A549 (cell line): Measurements from ENCODE around the gene MYO1E. TPM values are rescaled to one million over a fixed set of nuclear protein-coding genes. Genes with fewer than 3 reads are reported as not detected.
A peak's percentile ranks its signal among the peaks of the same experiment; 100 is the strongest.

Experiments used
- ATAC-seq, 2 experiments: fragments of 200-7000 bp in 1 of 2; fragments of >200 bp in 1 of 2; cut with Nextera tagmentation in 1 of 2; cut with Tn5 transposase in 1 of 2; 3 replicates each; pipeline versions ENCODE4 v1.8.0 to v1.9.1; 2018 to 2020; ENCODE audit warnings: mild to moderate bottlenecking in 1 of 2, moderate library complexity in 1 of 2
- CTCF ChIA-PET: fragments of 300-600 bp; sonication (Branson Sonifier 250); formaldehyde crosslinking; extraction: SDS; loops from one replicate; lab custom pipeline; 2021; ENCODE audit warnings: antibody characterized with exemption, inconsistent platforms; lab: Yijun Ruan, JAX
- POLR2A ChIA-PET: fragments of 350-600 bp; formaldehyde crosslinking; extraction: SDS; loops from one replicate; lab custom pipeline; 2021; ENCODE audit warnings: antibody characterized with exemption, inconsistent platforms; lab: Yijun Ruan, JAX
- DNase-seq, 2 experiments: peaks; one replicate each; pipeline versions ENCODE4 v3.0.0 to v3.0.0-alpha.2; 2011 to 2016; ENCODE audit warnings: low read depth in 1 of 2, low spot score in 1 of 2
- FAIRE-seq: peaks from 2 replicates; lab custom pipeline; 2011; peaks lifted over from hg19 to GRCh38; lab: Jason Lieb, UNC
- H3K27ac ChIP-seq, 2 experiments: fragments of >200 bp; sonication (Bioruptor Twin); formaldehyde crosslinking; 3 replicates each; pipeline ENCODE4 v1.5.1; 2016 to 2017
- H3K4me1 ChIP-seq: fragments of >200 bp; sonication (Bioruptor Twin); formaldehyde crosslinking; 3 replicates; pipeline ENCODE4 v1.6.1; 2016
- H3K4me2 ChIP-seq: fragments of >200 bp; sonication (Bioruptor Twin); formaldehyde crosslinking; 3 replicates; pipeline ENCODE4 v1.6.1; 2016
- H3K4me3 ChIP-seq: fragments of >200 bp; sonication (Bioruptor Twin); formaldehyde crosslinking; 3 replicates; pipeline ENCODE4 v1.5.1; 2016
- H3K9me3 ChIP-seq: fragments of >200 bp; sonication (Bioruptor Twin); formaldehyde crosslinking; 3 replicates; pipeline ENCODE4 v1.6.1; 2016
- CBX2 ChIP-seq: fragments of 200-600 bp; sonication (generic); IDR thresholded peaks from 2 replicates; pipeline ENCODE4 v1.6.1; 2016; ENCODE audit warnings: low read depth, mild to moderate bottlenecking, borderline replicate concordance
- CEBPB ChIP-seq, 2 experiments: fragments of >200 bp in 1 of 2; sonication (Bioruptor Twin) in 1 of 2; formaldehyde crosslinking in 1 of 2; IDR thresholded peaks; 2 replicates each; pipeline ENCODE4 v1.6.1; 2012 to 2016
- CTCF ChIP-seq: fragments of >200 bp; sonication (Bioruptor Twin); formaldehyde crosslinking; IDR thresholded peaks from 3 replicates; pipeline ENCODE4 v1.5.1; 2016
- ESRRA ChIP-seq: fragments of 150-350 bp; IDR thresholded peaks from 2 replicates; pipeline ENCODE4 v1.6.1; 2014; ENCODE audit warnings: mild to moderate bottlenecking, low read length, borderline replicate concordance
- FOSB ChIP-seq: fragments of 250-450 bp; sonication (Bioruptor Pico); IDR thresholded peaks from 2 replicates; pipeline ENCODE4 v1.5.0; 2020; ENCODE audit warnings: mild to moderate bottlenecking, moderate library complexity
- FOSL2 ChIP-seq, 2 experiments: fragments of 450-650 bp in 1 of 2; fragments of >200 bp in 1 of 2; sonication (Bioruptor Twin) in 1 of 2; formaldehyde crosslinking; IDR thresholded peaks; 2 replicates each; pipeline versions ENCODE4 v1.5.0 to v1.6.1; 2016 to 2020; ENCODE audit warnings: mild to moderate bottlenecking in 1 of 2, moderate library complexity in 1 of 2
- FOXS1 ChIP-seq: fragments of 250-450 bp; sonication (Bioruptor Pico); IDR thresholded peaks from 2 replicates; pipeline ENCODE4 v1.5.0; 2020; ENCODE audit warnings: mild to moderate bottlenecking, moderate library complexity
- HOXA7 ChIP-seq: fragments of 250-450 bp; sonication (Bioruptor Pico); IDR thresholded peaks from 2 replicates; pipeline ENCODE4 v1.5.0; 2020; ENCODE audit warnings: mild to moderate bottlenecking, moderate library complexity
- HOXB13 ChIP-seq: fragments of 250-450 bp; sonication (Bioruptor Pico); IDR thresholded peaks from 2 replicates; pipeline ENCODE4 v1.5.0; 2020; ENCODE audit warnings: low read depth, mild to moderate bottlenecking, moderate library complexity
- JUN ChIP-seq, 2 experiments: fragments of >200 bp; sonication (Bioruptor Twin); formaldehyde crosslinking; IDR thresholded peaks; 2 replicates in 1 of 2; 3 replicates in 1 of 2; pipeline ENCODE4 v1.6.1; 2016 to 2017
- KDM5A ChIP-seq: fragments of 200-600 bp; sonication (generic); IDR thresholded peaks from 2 replicates; pipeline ENCODE4 v1.6.1; 2016; ENCODE audit warnings: antibody characterized with exemption, mild to moderate bottlenecking
- MAZ ChIP-seq: fragments of 150-350 bp; IDR thresholded peaks from 2 replicates; pipeline ENCODE4 v1.6.1; 2014; ENCODE audit warnings: antibody characterized with exemption, low read depth, low read length, borderline replicate concordance
- NR3C1 ChIP-seq: fragments of >200 bp; sonication (Bioruptor Twin); formaldehyde crosslinking; IDR thresholded peaks from 3 replicates; pipeline ENCODE4 v1.6.1; 2017
- PHF8 ChIP-seq: fragments of 200-600 bp; sonication (generic); IDR thresholded peaks from 2 replicates; pipeline ENCODE4 v1.6.1; 2016; ENCODE audit warnings: low read depth, mild to moderate bottlenecking, antibody characterized with exemption, moderate library complexity, borderline replicate concordance
- POLR2A ChIP-seq: IDR thresholded peaks from 2 replicates; pipeline ENCODE4 v1.6.1; 2012; ENCODE audit warnings: mild to moderate bottlenecking, low read length
- RAD21 ChIP-seq, 2 experiments: fragments of >200 bp in 1 of 2; sonication (Bioruptor Twin) in 1 of 2; formaldehyde crosslinking in 1 of 2; IDR thresholded peaks in 1 of 2; conservative IDR thresholded peaks in 1 of 2; 2 replicates in 1 of 2; 3 replicates in 1 of 2; pipeline ENCODE4 v1.6.1; 2012 to 2018; ENCODE audit warnings: inconsistent platforms in 1 of 2
- RFX5 ChIP-seq: fragments of 450-650 bp; IDR thresholded peaks from 2 replicates; pipeline ENCODE4 v1.7.1; 2014; ENCODE audit warnings: antibody characterized with exemption, mild to moderate bottlenecking, moderate library complexity
- SREBF2 ChIP-seq: fragments of 450-650 bp; IDR thresholded peaks from 2 replicates; pipeline ENCODE4 v1.6.1; 2014; ENCODE audit warnings: mild to moderate bottlenecking, moderate library complexity
- TFCP2L1 ChIP-seq: fragments of 250-450 bp; sonication (Bioruptor Pico); IDR thresholded peaks from 2 replicates; pipeline ENCODE4 v1.5.0; 2021; ENCODE audit warnings: mild to moderate bottlenecking
- ZFP36 ChIP-seq: fragments of 450-650 bp; IDR thresholded peaks from 2 replicates; pipeline ENCODE4 v1.6.1; 2014; ENCODE audit warnings: borderline replicate concordance; ENCODE audit not compliant: partially characterized antibody
- WGBS: methylation state at CpG from one replicate; pipeline ENCODE4 v1.1.6; 2017; ENCODE audit errors: missing lambda C conversion rate; 5-methylcytosine and 5-hydroxymethylcytosine counted together
- polyA plus RNA-seq, 4 experiments: library from polyadenylated mRNA; depleted of rRNA in 3 of 4; stranded (reverse); fragments of >200 nt; fragmentation: RNase III in 1 of 4; extraction: RNeasy Plus Mini Kit Qiagen cat#74134 plus additional on column Dnase treatment in 1 of 4; gene quantifications; 2 replicates in 3 of 4; 3 replicates in 1 of 4; pipeline ENCODE4 v1.2.3, GENCODE V29; 2011 to 2017
- TF ChIP-seq, protein P1 (sequence below): IDR thresholded peaks from 2 replicates; pipeline ENCODE4 v1.6.1; 2012; ENCODE audit warnings: low read depth, borderline replicate concordance
- TF ChIP-seq, protein P2 (sequence below): IDR thresholded peaks from 2 replicates; pipeline ENCODE4 v1.6.1; 2012
- TF ChIP-seq, protein P3 (sequence below): IDR thresholded peaks from 2 replicates; pipeline ENCODE4 v1.6.1; 2012

The MYO1E gene
- polyA plus RNA-seq, 2 of the 4 experiments (the other 2 are of a cell fraction): 202 to 497 TPM

GRCh38 chr15:59268168-59268851 is 104.4 kb downstream of the MYO1E start:
- H3K4me2 ChIP-seq: peak overlapping the region; percentile 68
- ATAC-seq (0 out of 6 replicates have a peak, but pooled peaks of 1 of the 2 experiments have one; percentile 13), FAIRE-seq (peak; percentile 32), DNase-seq (no peak)
- peak overlapping the region; percentile 10; the same call in 1 of the 3 replicates for H3K4me3 ChIP-seq
- 59% methylated on average over 3 of the region's 3 CpGs for WGBS
- peak overlapping the region; percentile 84 to 90 for H3K27ac ChIP-seq
- CTCF ChIA-PET: interaction anchor here (0.9 to 1.7 kb wide), 2 partner anchors 11 to 22 kb away, joined by 3 to 5 read pairs; no protein-coding TSS in a partner anchor
- H3K4me1 ChIP-seq: peaks cover 94% of the 10 kb centered on the region
- POLR2A ChIA-PET: no interaction called here
- no peaks in the 10 kb centered on the region for H3K9me3 ChIP-seq
- TF ChIP-seq RFX5: no peak
- TF ChIP-seq FOSL2 (IDR thresholded peaks at IDR 0.05): no peak
- TF ChIP-seq FOSL2 (CRISPR knock-in tag; IDR thresholded peaks at IDR 0.05): 0 out of 2 replicates have a peak, but pooled peaks have one; percentile 22
- TF ChIP-seq HOXA7 (CRISPR knock-in tag): 0 out of 2 replicates have a peak, but pooled peaks have one; percentile 43
- peak in 1 of 2 experiments; percentile 48; a peak in 1 of 5 replicates for TF ChIP-seq JUN (IDR thresholded peaks at IDR 0.05)

DNA sequence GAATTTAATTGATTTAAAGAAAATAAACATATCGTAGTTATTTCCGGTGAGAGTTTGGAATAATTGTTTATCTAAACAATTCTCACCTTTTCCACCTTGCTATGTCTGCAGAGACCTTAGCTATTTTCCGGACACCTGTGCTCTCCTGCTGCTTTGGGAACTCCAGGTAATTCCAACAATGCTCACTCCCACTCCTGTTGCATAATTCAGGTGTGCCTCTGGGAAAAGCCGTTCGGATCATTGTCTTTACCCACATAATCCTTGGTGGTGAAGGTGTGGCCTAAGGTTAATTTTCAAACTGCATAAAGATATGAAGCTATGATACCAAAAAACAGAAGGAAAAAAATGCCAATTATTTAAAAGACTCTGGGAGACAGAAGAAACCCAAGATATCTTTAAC is 106.6 kb downstream of the MYO1E start:
- DNase-seq (no peak), ATAC-seq (no peak), FAIRE-seq (no peak)
- H3K9me3 ChIP-seq: no peaks in the 10 kb centered on the region
- peak overlapping the region; percentile 84 to 90 for H3K27ac ChIP-seq
- peak overlapping the region; percentile 43 for H3K4me2 ChIP-seq
- peaks cover 71% of the 10 kb centered on the region for H3K4me1 ChIP-seq
- WGBS: 63% methylated on average over 5 of the region's 5 CpGs
- 0 out of 3 replicates have a peak overlapping the region, but pooled peaks have one; percentile 2 for H3K4me3 ChIP-seq
- POLR2A ChIA-PET: interaction anchor here (0.6 to 1.5 kb wide), 2 partner anchors 10 to 392 kb away, joined by 3 to 5 read pairs; partner anchors contain the start of gene GTF2A2
- CTCF ChIA-PET: interaction anchor here (0.7 to 1.8 kb wide), 8 partner anchors 8 to 1195 kb away, joined by 3 to 5 read pairs (median 4); no protein-coding TSS in a partner anchor
- TF ChIP-seq RAD21 (conservative IDR thresholded peaks at IDR 0.05 in 1 of 2, IDR thresholded peaks at IDR 0.05 in 1 of 2): no peak
- TF ChIP-seq CEBPB (IDR thresholded peaks at IDR 0.05): peak in 1 of 2 experiments; percentile 22; a peak in 2 of 4 replicates

GRCh38 chr15:59262316-59262715 is 110.4 kb downstream of the MYO1E start:
- POLR2A ChIA-PET: no interaction called here
- Histone ChIP-seq H3K4me2 (no peak overlapping the region), H3K9me3 (no peaks in the 10 kb centered on the region), H3K4me3 (no peak overlapping the region), H3K4me1 (peaks cover 69% of the 10 kb centered on the region), H3K27ac (peak overlapping the region in 1 of 2 experiments; percentile 59; a peak in 3 of 6 replicates)
- FAIRE-seq: no peak
- TF ChIP-seq CEBPB (IDR thresholded peaks at IDR 0.05) (no peak), MAZ (no peak), CBX2 (no peak), HOXB13 (CRISPR knock-in tag) (no peak), SREBF2 (no peak), PHF8 (no peak), RAD21 (conservative IDR thresholded peaks at IDR 0.05 in 1 of 2, IDR thresholded peaks at IDR 0.05 in 1 of 2) (no peak), POLR2A (no peak), FOXS1 (CRISPR knock-in tag) (no peak), TFCP2L1 (CRISPR knock-in tag) (no peak), KDM5A (no peak), CTCF (no peak), ESRRA (no peak), ZFP36 (no peak), NR3C1 (no peak), FOSB (CRISPR knock-in tag) (no peak), RFX5 (no peak)
- TF ChIP-seq, protein P1, sequence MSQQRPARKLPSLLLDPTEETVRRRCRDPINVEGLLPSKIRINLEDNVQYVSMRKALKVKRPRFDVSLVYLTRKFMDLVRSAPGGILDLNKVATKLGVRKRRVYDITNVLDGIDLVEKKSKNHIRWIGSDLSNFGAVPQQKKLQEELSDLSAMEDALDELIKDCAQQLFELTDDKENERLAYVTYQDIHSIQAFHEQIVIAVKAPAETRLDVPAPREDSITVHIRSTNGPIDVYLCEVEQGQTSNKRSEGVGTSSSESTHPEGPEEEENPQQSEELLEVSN: no peak
- TF ChIP-seq, protein P2, sequence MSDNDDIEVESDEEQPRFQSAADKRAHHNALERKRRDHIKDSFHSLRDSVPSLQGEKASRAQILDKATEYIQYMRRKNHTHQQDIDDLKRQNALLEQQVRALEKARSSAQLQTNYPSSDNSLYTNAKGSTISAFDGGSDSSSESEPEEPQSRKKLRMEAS: no peak
- TF ChIP-seq, protein P3, sequence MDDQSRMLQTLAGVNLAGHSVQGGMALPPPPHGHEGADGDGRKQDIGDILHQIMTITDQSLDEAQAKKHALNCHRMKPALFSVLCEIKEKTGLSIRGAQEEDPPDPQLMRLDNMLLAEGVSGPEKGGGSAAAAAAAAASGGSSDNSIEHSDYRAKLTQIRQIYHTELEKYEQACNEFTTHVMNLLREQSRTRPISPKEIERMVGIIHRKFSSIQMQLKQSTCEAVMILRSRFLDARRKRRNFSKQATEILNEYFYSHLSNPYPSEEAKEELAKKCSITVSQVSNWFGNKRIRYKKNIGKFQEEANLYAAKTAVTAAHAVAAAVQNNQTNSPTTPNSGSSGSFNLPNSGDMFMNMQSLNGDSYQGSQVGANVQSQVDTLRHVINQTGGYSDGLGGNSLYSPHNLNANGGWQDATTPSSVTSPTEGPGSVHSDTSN: no peak
- ATAC-seq: no peak
- no peak for DNase-seq
- CTCF ChIA-PET: interaction anchor here (1.2 kb wide), 1 partner anchor 15 kb away, joined by 4 read pairs; no protein-coding TSS in a partner anchor
- WGBS: 93% methylated on average over 7 of the region's 7 CpGs
